Gastroesophageal sphincter (tissue), 3 donors: ENCODE measurements around the gene PTPRG.

ENCODE experiments used
- EP300 ChIP-seq: sonication (generic); formaldehyde crosslinking; IDR thresholded peaks from one replicate; pipeline ENCODE4 v1.6.1; 2017; ENCODE audit warnings: antibody characterized with exemption, mild to moderate bottlenecking
- POLR2A ChIP-seq, 2 donors: fragments of 450-650 bp; IDR thresholded peaks; one replicate each; pipeline ENCODE4 v1.6.1; 2017; ENCODE audit warnings: antibody characterized with exemption in 2 of 2, mild to moderate bottlenecking in 2 of 2, moderate library complexity in 1 of 2
- POLR2AphosphoS5 ChIP-seq: sonication (generic); formaldehyde crosslinking; IDR thresholded peaks from one replicate; pipeline ENCODE4 v1.6.1; 2017; ENCODE audit warnings: antibody characterized with exemption
- TF ChIP-seq, protein P1 (sequence below), 4 experiments: fragments of 200-600 bp in 2 of 4; fragments of 450-650 bp in 2 of 4; sonication (generic) in 1 of 4; IDR thresholded peaks; one replicate each; pipeline ENCODE4 v1.5.1; 2017 to 2019; ENCODE audit warnings: antibody characterized with exemption in 4 of 4, mild to moderate bottlenecking in 2 of 4, moderate library complexity in 2 of 4

GRCh38 chr3:62084558-62084957 is 523.2 kb downstream of the PTPRG start:
- TF ChIP-seq, protein P1, sequence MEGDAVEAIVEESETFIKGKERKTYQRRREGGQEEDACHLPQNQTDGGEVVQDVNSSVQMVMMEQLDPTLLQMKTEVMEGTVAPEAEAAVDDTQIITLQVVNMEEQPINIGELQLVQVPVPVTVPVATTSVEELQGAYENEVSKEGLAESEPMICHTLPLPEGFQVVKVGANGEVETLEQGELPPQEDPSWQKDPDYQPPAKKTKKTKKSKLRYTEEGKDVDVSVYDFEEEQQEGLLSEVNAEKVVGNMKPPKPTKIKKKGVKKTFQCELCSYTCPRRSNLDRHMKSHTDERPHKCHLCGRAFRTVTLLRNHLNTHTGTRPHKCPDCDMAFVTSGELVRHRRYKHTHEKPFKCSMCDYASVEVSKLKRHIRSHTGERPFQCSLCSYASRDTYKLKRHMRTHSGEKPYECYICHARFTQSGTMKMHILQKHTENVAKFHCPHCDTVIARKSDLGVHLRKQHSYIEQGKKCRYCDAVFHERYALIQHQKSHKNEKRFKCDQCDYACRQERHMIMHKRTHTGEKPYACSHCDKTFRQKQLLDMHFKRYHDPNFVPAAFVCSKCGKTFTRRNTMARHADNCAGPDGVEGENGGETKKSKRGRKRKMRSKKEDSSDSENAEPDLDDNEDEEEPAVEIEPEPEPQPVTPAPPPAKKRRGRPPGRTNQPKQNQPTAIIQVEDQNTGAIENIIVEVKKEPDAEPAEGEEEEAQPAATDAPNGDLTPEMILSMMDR (IDR thresholded peaks at IDR 0.05): no peak
- TF ChIP-seq POLR2A (IDR thresholded peaks at IDR 0.05) (no peak), POLR2AphosphoS5 (no peak), EP300 (no peak)
